ENCODE measurements around the gene LPP.

DNA sequence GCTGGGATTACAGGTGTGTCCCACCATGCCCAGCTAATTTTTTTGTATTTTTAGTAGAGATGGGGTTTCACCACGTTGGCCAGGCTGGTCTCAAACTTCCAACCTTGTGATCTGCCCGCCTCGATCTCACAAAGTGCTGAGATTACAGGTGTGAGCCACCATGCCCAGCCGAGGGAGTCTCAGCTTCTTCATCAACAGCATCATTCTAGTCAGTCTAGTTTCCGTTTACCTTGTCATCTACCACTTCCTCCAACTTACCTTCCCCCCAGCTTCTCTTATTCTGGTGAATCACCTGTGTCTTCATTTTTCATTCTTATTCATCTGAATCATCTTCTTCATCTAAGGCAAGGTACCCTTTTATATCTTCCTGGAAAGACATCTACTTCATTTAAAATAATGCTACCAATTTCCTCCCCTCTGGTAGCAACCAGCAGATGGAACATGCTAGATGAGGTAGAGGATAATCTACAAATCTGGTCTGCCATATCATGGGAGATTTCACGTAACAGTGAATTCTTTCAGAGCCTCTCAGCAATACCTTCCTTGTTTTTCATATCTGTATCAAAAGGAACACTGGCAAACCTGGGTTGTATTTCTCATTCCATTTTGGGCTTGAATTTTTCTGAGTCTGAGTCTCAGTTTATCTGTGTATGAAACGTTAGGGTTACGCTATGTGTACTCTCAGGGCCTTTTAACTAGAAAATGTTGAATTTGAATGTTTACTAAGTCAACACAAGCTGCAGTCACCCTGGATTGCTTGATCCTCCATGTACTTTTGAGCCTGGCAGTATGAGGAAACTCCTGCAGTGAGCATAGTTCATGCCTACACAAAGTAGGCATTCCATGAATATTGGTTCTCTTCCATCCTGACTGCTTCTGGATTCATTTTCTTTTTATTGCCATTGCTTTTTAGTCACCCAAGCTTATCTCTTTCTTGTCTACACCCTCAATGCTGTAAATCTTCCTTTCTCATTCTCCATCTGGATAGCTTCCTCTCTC lies 16.8 kb downstream of the LPP start:
- TF ChIP-seq EZH2phosphoT487 (IDR thresholded peaks at IDR 0.05; ENCODE audit: low read length) = no peak
- TF ChIP-seq, protein P1, sequence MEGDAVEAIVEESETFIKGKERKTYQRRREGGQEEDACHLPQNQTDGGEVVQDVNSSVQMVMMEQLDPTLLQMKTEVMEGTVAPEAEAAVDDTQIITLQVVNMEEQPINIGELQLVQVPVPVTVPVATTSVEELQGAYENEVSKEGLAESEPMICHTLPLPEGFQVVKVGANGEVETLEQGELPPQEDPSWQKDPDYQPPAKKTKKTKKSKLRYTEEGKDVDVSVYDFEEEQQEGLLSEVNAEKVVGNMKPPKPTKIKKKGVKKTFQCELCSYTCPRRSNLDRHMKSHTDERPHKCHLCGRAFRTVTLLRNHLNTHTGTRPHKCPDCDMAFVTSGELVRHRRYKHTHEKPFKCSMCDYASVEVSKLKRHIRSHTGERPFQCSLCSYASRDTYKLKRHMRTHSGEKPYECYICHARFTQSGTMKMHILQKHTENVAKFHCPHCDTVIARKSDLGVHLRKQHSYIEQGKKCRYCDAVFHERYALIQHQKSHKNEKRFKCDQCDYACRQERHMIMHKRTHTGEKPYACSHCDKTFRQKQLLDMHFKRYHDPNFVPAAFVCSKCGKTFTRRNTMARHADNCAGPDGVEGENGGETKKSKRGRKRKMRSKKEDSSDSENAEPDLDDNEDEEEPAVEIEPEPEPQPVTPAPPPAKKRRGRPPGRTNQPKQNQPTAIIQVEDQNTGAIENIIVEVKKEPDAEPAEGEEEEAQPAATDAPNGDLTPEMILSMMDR (IDR thresholded peaks at IDR 0.05; ENCODE audit: low read length) = no peak

Data from MM.1S (cell line).